GM21576 (cell line): ENCODE data around the gene ZNF597.

Source experiments
- ATAC-seq: cut with Tn5 transposase; IDR thresholded peaks from one replicate; pipeline ENCODE4 v1.9.1; 2021; ENCODE audit warnings: mild to moderate bottlenecking, moderate library complexity; ENCODE audit not compliant: unreplicated experiment

The ZNF597 gene

DNA sequence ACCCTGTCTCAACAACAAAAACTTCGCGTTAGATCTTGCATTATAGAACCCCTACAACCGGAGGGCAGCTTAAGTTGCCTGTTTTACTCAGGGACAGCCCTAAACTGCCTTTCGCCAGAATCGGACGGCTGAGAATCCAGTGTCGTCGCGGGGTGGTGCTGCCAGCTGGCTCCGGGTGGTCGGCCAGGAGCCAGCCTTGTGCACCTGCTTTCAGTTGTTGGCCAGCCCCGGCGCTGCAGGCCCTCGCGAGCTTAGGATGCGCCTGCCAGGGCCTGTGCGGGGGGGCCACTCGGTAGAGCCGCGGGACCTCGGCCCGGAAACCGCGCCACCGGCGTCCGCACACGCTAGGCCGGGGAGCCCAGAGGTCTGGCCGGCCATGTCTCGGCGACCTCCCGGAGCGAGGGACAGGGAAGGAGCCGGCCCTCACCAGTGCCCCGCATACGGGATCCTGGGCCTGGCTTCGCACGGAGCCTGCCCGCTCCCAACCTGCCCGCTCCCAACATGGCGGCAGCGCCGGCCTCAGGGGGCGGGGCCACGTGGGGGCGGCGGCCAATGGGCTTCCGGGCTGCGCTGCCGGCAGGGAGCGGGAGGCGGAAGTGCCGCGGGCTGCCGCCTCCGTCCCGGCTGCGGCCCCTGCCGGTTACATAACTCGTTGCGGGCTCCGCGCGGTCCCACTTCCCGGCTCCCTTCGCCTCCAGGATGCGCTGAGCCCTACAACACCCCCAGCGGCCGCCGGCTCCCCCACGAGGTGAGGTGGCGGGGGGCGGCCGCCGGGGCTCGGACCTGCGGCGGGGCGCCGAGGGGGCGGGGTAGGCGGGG is 14.3 kb upstream of the ZNF597 start:
- ATAC-seq = peak; percentile 66

DNA sequence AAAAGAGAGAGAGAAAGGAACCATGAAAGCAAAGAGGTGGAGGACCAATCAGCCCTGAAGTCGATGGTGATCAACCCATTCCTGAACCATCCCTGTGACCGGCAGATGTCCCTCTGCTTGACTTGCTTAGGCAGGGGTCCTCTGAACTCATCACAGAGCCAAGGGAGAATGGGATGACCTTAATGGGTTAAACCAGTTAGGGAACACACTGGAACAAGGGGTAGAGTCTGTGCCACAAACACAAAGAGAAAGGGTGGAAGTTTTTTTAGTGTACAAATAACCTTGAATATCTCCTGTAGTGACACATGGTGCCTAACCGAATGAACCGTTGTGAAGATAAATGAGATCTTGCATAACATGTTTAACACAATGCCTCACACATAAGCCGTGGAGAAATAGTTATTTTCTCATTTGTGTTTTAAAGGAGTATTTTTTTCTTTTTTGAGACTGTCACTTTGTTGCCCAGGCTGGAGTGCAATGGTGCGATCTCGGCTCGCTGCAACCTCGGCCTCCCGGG is 11.4 kb upstream of the ZNF597 start:
- no peak for ATAC-seq

DNA sequence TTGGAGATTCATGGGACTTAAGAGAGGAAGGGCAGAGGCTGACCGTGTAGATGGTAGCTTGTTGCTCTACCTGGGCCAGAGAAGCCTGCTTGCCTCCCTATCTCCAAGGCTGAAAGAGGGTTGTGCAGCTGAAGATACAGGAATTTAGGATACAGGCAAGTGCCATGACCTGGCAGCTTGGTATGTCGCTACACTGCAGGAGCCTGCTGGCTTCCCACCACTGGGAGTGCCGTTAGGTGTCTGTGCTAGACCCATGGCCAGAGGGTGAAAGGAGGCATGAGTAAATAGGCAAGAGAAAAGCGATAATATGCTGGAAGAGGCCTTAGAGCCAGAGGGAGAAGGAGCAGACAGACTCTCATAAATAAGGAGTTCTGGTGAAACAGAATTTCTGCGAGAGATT is 10.8 kb upstream of the ZNF597 start:
- no peak for ATAC-seq

DNA sequence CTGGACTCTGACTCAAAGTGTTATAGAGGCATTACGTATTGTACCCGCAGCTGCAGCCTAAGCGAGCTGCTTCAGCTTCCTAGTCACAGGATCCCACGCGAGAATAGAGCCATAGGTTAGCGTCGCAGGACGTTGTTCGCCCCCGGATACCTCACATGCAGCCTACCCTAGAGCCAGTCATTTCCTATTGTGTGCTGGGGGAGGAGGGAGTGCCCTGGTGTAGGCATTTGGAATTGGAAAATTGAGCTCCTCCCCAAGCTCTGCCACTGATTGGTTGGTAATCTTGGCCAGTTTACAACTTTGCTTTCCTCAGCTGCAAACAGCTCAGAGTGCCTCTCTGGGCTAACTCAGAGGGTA is 706 bp upstream of the ZNF597 start:
- no peak for ATAC-seq

DNA sequence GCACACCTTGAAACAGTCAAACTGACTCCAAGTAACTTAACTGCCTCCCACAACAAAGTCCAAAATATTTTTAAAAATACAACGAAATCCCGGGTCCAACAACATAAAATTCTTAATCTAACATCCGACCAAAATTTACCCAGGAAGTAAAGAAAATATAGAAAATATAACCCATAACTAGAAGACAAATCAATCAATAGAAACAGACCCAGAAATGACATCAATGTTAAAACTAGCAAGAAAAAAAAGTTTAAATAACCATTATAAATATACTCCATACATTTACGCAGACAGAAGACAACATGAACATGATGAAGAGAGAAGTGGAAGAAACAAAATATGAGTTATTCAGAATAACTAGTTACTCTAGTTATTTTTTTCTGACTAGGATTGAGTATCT is 3.7 kb downstream of the ZNF597 start:
- no peak for ATAC-seq

DNA sequence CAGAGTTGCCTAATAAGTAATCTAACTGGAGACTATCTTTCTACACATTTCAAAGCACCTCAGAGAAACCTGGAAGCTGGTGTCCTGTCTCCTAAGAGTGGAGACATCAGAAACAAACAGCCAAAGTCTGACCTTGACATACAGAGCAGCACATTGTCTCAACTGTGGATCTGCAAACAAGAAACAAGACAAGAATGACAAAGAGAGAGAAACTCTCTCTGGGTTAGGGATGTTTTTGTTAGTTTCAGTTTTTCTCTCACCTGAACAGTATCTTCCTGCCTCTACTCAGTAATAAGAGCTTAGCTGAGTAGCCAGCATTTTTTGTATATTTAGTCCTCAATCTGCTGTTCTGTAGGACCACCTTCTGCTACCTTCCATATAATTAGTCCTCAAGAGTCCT is 8.9 kb downstream of the ZNF597 start:
- no peak for ATAC-seq

DNA sequence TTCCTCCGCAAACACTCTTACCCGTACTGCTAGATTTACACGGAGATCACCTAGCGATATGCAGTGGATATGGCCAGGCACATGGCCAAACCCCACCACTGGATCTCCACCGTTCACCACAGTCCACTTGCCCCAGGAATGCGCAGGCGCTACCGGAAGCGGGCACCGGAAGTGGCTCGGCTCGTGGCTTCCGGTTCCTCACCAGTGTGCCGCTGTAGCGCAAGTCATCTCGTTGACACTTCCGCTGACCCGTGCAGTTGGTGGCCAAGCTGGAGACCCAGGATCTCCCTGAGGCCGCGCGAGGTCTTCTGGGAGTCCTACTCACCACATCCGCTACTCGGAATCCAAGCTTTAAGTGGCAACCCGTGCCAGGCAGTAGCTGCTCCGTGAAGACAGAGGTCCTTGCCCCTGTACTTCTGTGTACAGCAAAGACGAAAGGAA is 11.5 kb downstream of the ZNF597 start:
- ATAC-seq = no peak

DNA sequence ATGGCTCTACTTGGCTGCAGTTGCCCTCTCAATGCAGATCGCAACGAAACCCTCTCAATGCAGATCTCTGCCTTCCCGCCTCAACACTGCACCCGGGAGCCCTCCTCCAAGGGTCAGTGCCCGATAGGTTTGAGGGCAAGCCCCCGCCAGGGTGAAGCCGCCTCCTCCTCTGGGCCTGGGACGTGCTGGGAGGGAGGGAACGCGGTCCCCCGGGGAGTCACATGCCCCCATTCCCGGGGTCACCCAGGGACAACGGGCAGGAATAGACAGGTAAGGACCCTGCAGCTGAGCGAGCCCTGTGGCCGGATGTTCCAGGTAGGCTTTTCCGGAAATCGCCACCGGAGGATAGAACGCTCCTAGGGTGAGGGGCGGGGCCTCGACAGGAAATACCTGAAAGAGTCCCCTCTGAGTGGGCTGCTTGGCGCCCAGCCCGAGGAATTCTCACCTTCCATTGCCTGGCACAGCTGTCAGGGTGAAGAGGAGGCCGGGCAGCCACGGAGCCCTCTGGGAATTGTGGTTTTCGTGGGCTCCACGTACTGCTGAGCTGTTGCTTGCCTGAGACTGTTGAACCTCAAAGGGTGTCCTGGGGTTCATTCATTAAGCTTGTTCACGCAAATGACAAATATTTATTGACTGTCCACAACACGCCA is 29.4 kb downstream of the ZNF597 start:
- no peak for ATAC-seq

DNA sequence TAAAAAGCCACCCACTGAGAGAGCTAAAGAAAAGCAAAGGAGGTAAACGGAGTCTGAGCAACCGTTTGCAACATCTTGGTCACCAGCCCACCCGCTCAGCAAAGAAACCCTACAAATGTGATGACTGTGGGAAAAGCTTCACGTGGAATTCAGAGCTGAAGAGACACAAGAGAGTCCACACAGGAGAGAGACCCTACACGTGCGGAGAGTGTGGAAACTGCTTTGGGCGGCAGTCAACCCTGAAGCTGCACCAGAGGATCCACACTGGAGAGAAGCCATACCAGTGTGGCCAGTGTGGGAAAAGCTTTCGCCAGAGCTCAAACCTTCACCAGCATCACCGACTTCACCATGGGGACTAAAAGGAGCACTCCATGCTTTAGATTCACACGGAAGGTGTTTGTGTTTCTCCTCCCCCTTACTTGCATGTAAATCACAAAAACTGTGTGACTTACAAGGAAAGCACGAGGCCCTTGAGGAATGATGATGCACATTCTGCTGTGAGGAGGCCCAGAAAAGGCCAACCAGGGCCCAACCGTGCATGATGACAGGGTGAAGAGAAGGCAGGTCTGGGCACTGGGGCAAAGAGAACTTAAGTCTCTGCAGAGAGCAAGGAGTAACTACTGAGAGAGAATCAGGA is 34.6 kb downstream of the ZNF597 start:
- no peak for ATAC-seq

DNA sequence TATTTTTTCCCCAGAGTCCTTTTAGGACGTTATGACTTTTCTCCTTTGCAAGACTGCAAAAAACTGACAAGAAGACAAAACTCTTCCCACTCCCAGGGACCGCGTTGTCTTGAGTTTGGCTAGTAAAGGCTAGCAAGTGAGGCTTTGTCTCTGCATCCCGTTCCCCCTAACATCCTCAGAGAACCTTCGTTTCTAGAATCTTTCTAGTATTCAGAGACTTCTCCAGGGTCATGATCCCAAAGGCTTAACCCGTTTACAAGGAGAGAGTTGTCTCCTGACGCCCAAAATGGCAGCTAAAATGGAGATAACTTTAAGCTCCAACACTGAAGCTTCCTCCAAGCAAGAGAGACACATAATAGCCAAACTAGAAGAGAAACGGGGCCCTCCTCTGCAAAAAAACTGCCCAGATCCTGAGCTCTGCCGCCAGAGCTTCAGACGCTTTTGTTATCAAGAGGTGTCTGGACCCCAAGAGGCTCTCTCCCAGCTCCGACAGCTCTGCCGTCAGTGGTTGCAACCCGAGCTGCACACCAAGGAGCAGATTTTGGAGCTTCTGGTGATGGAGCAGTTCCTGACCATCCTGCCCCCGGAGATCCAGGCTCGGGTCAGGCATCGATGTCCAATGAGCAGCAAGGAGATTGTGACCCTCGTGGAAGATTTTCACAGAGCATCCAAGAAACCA is 41.4 kb downstream of the ZNF597 start:
- no peak for ATAC-seq

DNA sequence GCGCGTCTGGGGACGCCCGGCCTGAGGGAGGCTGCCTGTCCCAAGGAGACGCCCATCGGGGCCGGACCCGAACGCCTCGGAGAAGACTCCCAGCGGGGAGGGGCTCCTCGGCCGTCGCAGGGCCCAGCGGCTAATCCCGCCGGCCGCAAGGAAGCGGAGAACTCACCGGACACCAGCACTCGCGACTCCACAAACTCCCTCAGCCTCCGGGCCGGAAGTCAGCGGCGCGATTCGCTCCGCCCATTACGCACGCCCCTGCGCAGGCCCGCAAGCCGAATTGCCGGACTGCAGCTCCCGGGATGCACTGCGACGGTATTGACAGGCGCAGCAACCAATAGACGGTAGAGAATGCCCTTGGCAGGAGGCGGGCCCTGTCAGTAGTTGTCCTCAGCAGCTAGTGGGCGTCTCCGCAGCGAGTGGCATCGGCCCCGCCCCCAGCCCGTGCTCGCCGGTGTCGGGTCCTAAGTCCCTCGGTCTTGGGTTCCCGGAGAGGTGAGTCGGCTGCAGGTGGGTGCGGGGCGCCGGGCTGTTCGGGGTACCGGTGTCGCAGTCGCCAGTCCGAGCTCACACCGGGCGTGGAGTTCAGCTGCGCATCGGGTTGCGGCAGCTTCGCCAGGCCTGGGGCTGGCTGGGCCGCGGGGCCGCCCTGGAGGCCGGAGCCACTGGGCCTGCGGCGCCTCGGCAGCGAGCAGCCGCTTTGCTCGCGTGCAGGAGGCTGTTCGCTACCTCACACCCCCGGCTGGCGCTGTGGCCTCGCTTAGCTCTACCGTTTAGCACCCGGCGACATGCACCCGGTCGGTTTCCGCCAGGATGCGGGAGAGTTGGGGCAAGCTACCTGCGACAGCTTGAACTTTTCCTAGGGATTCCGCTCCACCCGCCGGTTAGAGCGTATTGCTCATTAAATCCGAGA is 42.3 kb downstream of the ZNF597 start, which contains the start of the genes ZNF174 and ZSCAN32:
Gene ZNF174 (plus strand): TSS at position 437 of the 910 bp plus-strand sequence. CDS start 790 bp downstream, outside the sequence.
Gene ZSCAN32 (minus strand): TSS at position 226 of the 910 bp plus-strand sequence. CDS start 3,447 bp downstream, outside the sequence.
- ATAC-seq = peak; percentile 98

DNA sequence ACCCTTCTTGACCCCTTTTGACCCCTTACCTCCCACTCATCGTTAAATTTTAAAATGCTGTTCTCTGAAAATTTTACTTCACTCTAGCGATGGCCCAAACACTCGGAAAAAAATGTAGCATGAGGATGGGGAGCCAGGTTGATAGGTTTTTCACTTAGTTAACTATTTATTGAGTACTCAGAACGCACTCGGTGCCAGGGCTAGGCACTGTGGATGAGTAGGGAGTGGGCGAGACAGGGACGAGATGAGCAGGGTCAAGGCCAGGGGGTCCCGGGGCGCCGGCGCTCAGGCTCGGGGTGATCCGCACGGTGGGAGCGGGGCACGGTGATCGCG is 42.9 kb downstream of the ZNF597 start:
- ATAC-seq = peak; percentile 14

DNA sequence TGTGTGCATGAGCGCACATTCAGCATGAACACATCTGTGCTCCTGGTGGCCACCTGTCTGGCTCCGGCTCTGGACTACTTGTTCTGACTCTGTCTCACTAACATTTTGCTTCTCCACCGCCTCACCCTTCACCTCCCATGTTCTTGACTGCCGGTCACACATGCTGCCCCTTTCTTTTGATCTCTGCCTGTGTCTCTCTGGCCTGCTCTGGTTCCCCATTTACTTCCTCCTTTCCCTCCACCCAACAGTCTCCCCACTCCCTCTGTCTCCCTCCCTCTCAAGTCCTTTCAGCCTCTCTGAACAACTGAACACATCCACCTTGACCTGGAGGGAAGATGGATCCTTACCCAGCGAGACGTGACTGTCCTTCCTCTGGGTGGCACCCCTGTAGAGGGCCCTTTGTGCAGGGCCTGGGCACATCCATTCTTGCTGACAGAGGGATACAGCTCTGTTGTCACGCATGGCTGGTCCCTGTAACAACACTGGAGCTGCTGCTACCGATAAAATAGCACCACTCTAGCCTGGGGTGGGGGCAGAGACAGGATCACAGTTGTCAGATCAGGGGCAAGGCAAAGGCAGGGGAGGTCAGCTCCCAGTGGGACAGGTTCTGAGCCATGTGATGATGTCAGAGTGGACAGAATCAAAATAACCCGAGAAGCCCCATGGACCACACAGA is 53.5 kb downstream of the ZNF597 start:
- ATAC-seq = no peak

DNA sequence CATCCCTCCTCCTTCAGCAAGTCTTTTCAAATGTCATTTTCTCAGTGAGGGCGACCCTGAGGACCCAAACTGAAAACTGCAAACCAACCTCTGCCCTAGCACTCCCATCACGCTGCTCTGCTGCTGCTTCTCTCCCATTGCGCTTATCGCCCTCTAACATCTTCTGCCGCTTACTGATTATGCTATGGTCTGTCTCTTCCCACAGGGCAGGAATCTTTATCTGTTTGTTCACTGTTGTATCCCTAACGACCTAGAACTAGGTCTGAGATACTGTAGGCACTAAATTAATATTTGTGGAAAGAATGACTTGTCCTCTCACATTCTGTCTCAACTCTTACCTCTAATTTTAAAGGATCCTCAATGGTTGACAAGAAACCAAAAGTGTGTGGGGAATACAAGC is 55.0 kb downstream of the ZNF597 start:
- ATAC-seq = no peak

DNA sequence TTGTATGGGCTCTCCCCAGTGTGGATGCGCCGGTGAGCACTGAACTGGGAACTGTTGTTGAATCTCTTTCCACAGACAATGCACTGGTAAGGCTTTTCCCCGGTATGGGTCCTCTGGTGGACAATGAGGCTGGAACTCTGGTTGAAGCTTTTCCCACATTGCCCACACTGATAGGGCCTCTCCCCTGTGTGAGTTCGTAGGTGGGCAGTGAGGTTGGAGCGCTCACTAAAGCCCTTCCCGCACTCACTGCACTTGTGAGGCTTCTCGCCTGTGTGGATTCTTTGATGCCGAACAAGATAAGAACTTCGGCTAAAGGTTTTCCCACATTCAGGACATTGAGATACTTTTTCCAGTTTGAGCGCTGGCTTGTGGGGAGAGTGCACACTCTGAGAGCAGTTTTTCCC is 60.3 kb downstream of the ZNF597 start:
- ATAC-seq = no peak
